Muscle of back (tissue), 11 donors: Measurements from ENCODE around the gene BPIFB4. TPM values are rescaled to one million over a fixed set of nuclear protein-coding genes. Genes with fewer than 3 reads are reported as not detected.

ENCODE experiments used
- DNase-seq, 3 donors: peaks; one replicate each; pipeline versions ENCODE4 v3.0.0 to v3.0.0-alpha.2; 2013
- polyA plus RNA-seq, 10 donors: library from polyadenylated mRNA; unstranded; fragments of 120-200 nt; gene quantifications; one replicate each; pipeline ENCODE4 v1.2.1, GENCODE V29; 2013; ENCODE audit not compliant: insufficient read length in 10 of 10

The BPIFB4 gene
- polyA plus RNA-seq, 10 donors: 0.19 to 0.30 (median 0.29) TPM; not detected in 7

DNA sequence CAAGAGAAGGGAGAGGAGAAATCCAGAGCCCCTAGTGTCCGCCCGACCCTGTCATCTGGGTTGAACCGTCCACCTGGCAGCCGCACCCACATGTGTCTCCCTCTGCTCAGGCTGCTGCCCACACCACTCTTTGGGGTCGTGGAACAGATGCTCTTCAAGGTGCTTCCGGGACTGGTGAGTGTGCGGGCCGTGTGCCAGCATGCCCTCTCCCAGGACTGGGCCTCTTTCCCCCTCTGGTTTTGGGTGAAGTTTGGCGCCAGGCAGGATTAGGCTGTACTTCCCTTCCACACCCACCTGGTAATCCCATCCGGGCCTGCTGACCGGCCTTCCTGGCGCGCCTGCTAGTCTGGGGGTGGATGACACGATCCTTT lies 17.8 kb upstream of the BPIFB4 start:
- peak in 1 of 3 donors; percentile 10 for DNase-seq

GRCh38 chr20:33062105-33062824 lies 17.2 kb upstream of the BPIFB4 start:
- DNase-seq: no peak

DNA sequence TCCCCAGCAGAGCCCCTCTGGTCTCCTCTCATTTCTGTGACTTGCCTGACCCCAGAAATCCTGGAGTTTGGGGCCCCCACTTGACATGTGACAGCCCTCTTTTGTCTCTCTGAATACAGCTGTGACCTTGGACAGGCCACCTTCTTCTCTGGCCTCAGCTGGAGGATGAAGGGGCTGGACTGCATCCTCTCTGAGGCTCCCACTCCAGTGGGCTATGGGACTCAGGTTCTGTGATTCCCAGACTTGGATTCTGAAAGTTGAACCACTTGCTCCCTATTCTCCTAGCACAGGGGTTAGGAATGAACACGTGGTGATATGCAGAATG lies 16.7 kb upstream of the BPIFB4 start:
- no peak for DNase-seq

GRCh38 chr20:33063271-33063670 lies 16.2 kb upstream of the BPIFB4 start:
- no peak for DNase-seq

GRCh38 chr20:33064572-33065287 lies 14.7 kb upstream of the BPIFB4 start:
- DNase-seq: no peak

DNA sequence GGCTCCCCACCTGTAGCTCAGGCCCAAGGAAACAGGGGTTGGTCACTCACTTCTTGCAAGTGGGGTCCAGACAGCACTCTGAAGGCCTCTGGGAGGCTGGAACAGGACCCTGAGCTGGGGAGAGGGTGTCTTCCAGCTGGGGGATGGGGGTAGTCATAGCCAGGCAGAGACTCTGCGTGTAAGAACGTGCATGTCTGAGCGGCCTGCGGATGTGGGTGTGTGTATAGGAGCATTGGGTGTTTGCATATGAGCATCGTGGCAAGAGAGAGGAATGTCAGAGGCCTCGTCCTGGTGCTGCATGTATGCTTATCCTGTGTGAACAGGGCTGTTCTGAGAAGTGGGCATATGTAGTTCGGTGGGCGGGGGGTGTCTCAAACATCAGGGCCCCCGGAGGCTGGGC lies 13.7 kb upstream of the BPIFB4 start:
- DNase-seq: no peak

GRCh38 chr20:33067806-33068205 lies 11.6 kb upstream of the BPIFB4 start:
- no peak for DNase-seq

- no peak for DNase-seq
Measured at GRCh38 chr20:33068251-33068939, 11.0 kb upstream of the BPIFB4 start.

GRCh38 chr20:33069673-33070072 lies 9.8 kb upstream of the BPIFB4 start:
- no peak for DNase-seq

GRCh38 chr20:33070111-33071053 lies 9.1 kb upstream of the BPIFB4 start:
- no peak for DNase-seq

GRCh38 chr20:33071198-33071597 lies 8.2 kb upstream of the BPIFB4 start:
- no peak for DNase-seq

DNA sequence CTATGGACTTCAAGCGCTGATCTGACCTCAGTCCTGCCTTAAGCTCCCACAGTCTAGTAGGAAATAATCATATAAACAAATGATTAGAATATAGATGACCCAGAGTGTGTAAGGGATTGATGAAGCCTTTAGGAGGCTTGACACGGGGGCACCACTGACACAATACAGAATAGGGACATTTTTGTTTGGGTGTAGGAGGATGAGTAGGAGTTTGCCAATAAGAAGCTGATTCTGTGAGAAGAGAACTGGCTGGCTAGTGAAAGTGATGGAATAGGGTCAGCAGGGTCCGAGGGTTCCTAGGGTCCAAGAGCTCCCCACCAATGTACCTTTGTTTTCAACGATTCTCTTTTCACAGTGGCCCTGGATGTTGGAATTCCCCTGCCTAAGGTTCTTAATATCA lies 7.1 kb upstream of the BPIFB4 start:
- DNase-seq: no peak

GRCh38 chr20:33072813-33073212 lies 6.6 kb upstream of the BPIFB4 start:
- no peak for DNase-seq

DNA sequence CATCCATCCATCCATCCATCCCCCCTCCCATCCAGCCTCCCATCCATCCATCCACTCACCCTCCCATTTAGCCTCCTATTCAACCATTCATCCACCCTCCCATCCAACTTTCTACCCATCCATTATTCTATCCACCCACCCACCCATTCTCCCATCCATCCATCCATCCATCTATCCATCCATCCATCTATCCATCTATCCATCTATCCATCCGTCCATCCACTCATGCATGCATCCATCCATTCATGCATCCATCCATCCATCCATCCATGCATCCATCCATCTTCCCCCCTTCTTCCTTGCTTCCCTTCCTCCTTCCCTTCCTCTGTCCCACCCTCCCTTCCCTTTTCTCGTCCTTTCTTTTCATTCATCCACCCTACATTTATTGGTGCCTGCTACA lies 4.8 kb upstream of the BPIFB4 start:
- no peak for DNase-seq

DNA sequence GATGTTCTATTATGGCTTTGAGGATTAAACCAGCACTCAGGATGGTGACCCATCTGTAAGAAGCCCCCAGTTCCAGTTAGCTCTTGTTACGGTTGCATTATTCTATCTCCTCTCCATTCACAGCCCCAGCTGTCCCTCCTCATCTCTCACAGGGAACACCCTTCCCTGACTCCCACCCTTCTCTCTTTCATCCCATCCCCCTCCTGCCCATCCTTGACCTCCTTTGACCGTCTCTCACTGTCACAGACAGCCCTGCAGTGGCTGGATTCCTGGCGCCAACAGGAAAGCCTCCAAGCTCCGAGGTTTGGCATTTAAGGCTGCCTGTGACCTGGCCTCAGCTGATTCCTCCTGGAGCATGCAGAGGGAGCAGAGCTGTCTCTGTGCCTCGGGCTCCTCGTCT lies 4.2 kb upstream of the BPIFB4 start:
- DNase-seq: no peak

DNA sequence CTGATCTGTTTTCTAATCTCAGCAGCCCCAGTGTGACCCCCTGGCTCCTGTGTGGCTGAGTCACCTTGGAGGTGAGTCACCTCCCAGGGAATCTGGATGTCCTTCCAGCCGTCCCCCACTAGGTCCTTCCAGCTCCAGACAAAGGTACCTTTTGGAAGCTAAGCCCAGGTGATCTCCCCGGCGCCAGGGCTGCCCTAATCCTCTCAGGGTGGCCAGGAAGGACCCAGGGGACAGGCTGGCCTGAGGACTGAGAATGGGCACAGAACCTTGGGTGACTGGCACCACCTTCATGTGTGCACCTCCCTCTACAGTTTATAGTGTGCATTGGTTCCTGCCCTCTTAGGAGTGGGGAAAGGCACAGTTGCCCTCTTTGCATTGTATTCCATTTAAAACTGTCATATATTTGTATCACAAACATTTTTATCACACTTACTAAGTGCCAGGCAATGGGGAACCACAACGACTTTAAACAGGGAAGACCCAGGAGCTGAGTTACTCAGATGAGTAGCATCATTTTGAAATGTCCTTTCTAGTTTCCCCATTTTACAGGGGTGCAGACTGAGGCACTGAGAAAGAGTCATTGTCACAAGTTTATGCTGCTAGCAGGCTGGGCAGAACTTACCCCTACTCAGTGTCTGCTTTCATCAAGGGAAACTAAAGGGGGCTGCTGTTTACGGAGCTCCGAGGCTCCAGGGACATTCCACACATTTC lies 2.6 kb upstream of the BPIFB4 start:
- DNase-seq: no peak

- DNase-seq: no peak
Measured at GRCh38 chr20:33081411-33082154, 2.1 kb downstream of the BPIFB4 start.

DNA sequence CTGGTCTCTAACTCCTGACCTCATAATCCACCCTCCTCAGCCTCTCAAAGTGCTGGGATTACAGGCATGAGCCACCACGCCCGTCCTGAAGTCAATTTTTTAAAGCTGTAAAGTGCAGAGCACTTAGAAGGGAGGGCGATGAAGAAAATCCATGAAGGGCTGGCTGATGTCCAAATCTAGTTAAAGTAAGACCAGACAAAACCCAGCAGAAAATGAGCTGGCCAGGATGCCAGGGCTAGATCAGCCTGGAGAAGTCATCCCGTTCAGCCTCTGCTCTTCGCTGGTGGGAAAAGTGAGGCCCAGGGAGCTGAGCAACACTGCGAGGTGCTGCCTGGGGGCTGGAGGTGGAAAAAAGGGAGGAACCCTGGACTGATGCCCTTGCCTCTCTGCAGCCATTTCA lies 3.1 kb downstream of the BPIFB4 start:
- no peak for DNase-seq

DNA sequence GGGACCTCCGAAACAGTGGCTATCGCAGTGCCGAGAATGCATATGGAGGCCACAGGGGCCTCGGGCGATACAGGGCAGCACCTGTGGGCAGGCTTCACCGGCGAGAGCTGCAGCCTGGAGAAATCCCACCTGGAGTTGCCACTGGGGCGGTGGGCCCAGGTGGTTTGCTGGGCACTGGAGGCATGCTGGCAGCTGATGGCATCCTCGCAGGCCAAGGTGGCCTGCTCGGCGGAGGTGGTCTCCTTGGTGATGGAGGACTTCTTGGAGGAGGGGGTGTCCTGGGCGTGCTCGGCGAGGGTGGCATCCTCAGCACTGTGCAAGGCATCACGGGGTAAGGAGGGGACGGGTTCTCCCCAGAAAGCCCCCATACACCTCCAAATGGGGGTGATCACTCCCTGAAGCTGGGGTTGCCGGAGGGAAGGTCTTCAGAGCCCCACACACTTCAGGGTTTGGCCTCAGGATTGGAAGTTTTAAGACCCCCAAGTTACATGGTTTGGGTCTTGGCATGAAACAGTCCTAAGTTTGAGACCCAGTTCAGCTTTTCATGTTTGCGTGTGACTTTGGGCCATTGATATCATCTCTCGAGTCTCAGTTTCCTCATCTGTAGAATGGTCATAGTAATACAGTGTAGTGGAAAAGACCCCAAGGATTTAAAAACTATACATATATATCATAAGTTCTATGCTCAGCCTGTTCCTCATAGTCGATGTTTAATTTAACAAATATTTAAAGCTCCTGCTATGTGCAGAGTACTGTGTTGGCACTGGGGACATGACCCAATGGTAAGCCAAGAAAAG lies 4.3 kb downstream of the BPIFB4 start:
- no peak for DNase-seq

GRCh38 chr20:33084722-33085121 lies 5.3 kb downstream of the BPIFB4 start:
- no peak for DNase-seq
